HG02840 (cell line): Measurements from ENCODE around the gene LMNA.
"Not testable (repeated sequence)": the region's sequence is repeated elsewhere in the genome, so short reads cannot be mapped to it uniquely, and the experiment has no call there.

Source experiments
- ATAC-seq: cut with Tn5 transposase; IDR thresholded peaks from one replicate; pipeline ENCODE4 v1.9.1; 2021; ENCODE audit warnings: mild to moderate bottlenecking, moderate library complexity, moderate number of reproducible peaks; ENCODE audit not compliant: unreplicated experiment, low FRiP score

The LMNA gene

GRCh38 chr1:156155756-156156510 lies 41.4 kb downstream of the LMNA start:
- ATAC-seq: no peak

- ATAC-seq: no peak
Measured at GRCh38 chr1:156157506-156157905, 43.0 kb downstream of the LMNA start.

GRCh38 chr1:156157966-156158365 lies 43.5 kb downstream of the LMNA start:
- ATAC-seq: no peak

GRCh38 chr1:156160000-156160742 lies 45.7 kb downstream of the LMNA start:
- no peak for ATAC-seq

- ATAC-seq: no peak
Measured at GRCh38 chr1:156160743-156161171, 46.2 kb downstream of the LMNA start.

- ATAC-seq: no peak
Measured at GRCh38 chr1:156162430-156163037, 48.0 kb downstream of the LMNA start.

GRCh38 chr1:156163712-156164111 lies 49.2 kb downstream of the LMNA start:
- ATAC-seq: no peak

GRCh38 chr1:156164125-156164831 lies 49.8 kb downstream of the LMNA start:
- ATAC-seq: no peak

- ATAC-seq: no peak
Measured at GRCh38 chr1:156165083-156165482, 50.6 kb downstream of the LMNA start.

GRCh38 chr1:156167536-156167935 lies 53.0 kb downstream of the LMNA start:
- ATAC-seq: no peak

GRCh38 chr1:156172696-156173470 lies 58.4 kb downstream of the LMNA start:
- ATAC-seq: no peak

- ATAC-seq: no peak
Measured at GRCh38 chr1:156176610-156177210, 62.2 kb downstream of the LMNA start.

- ATAC-seq: no peak
Measured at GRCh38 chr1:156177919-156178654, 63.6 kb downstream of the LMNA start.

- no peak for ATAC-seq
Measured at GRCh38 chr1:156180471-156180870, 66.0 kb downstream of the LMNA start.

- not testable (repeated sequence) for ATAC-seq
Measured at GRCh38 chr1:156181391-156181924, 66.9 kb downstream of the LMNA start.

GRCh38 chr1:156182010-156182779 lies 67.7 kb downstream of the LMNA start:
- not testable (repeated sequence) for ATAC-seq

- not testable (repeated sequence) for ATAC-seq
Measured at GRCh38 chr1:156186347-156187177, 72.1 kb downstream of the LMNA start.
